PC-9 (cell line): ENCODE measurements around the gene VIM.

Experiments used
- EZH2 ChIP-seq: fragments of 200-600 bp; sonication (generic); IDR thresholded peaks from 2 replicates; pipeline ENCODE4 v1.8.0; 2017; ENCODE audit warnings: antibody characterized with exemption, low read depth
- TF ChIP-seq, protein P1 (sequence below): fragments of 200-600 bp; sonication (generic); conservative IDR thresholded peaks from 2 replicates; pipeline ENCODE4 v1.6.1; 2017; ENCODE audit warnings: mixed run types, antibody characterized with exemption, mild to moderate bottlenecking, moderate library complexity

DNA sequence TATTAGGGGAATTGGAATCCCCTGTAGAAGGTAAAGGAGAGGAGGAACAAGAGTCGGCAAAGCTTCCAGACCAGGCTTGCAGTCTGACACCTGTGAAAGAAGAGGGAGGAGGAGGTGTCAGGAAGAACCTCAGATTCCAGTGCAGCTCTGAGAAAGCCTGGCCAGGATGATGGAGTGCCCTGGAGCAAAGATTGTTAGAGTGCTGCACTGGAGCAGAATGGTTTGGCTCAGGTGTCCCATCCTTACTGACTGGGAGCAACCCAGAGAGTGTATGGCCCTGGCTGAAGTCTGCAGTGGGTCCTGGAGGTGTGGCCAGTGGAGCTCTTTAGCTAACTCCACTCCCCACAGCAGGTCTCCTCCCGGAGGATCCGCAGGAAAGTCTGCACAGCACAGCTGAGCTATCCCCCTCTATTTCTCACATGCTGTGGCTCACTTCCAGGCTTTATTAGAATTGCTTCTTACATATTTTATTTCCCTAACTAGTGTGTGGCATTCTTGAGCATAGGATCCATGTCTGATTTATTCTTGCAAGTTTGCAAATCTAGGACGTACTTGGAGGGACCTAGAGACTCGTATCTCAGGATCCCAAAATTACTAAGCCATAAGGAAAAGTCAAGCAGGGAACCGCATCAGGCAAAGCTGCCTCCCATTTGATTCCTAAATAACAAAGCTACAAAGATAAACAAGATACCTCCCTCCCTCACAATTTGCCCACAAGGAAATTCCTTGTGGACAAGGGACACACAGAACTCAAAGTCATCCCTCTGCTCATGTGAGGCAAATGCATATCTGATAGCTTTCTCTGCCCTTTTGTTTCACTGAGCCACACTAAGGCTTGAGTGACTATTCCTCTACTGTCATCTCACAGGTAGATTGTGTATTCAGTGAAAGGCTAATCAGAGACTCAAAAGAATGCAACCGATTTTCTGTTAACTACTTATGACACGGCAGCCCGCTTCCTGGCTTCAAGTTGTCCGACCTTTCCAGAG is 58.8 kb downstream of the VIM start:
- TF ChIP-seq, protein P1, sequence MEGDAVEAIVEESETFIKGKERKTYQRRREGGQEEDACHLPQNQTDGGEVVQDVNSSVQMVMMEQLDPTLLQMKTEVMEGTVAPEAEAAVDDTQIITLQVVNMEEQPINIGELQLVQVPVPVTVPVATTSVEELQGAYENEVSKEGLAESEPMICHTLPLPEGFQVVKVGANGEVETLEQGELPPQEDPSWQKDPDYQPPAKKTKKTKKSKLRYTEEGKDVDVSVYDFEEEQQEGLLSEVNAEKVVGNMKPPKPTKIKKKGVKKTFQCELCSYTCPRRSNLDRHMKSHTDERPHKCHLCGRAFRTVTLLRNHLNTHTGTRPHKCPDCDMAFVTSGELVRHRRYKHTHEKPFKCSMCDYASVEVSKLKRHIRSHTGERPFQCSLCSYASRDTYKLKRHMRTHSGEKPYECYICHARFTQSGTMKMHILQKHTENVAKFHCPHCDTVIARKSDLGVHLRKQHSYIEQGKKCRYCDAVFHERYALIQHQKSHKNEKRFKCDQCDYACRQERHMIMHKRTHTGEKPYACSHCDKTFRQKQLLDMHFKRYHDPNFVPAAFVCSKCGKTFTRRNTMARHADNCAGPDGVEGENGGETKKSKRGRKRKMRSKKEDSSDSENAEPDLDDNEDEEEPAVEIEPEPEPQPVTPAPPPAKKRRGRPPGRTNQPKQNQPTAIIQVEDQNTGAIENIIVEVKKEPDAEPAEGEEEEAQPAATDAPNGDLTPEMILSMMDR: no peak
- TF ChIP-seq EZH2: no peak
